ENCODE results near the gene ANKDD1B.

- TF ChIP-seq EZH2 (IDR thresholded peaks at IDR 0.05; ENCODE audit: insufficient read depth, poor library complexity, severe bottlenecking) (no peak), EZH2phosphoT487 (IDR thresholded peaks at IDR 0.05; ENCODE audit: insufficient read depth, low read depth) (peak; percentile 99)
Measured at GRCh38 chr5:75640395-75640794, 29.1 kb downstream of the ANKDD1B start.

Measured in GM23248 (cell line).